SK-N-SH treated with all-trans-retinoic acid at 6 μM for 48 hours (cell line): ENCODE results near the gene CDC42BPG.

Experiments used
- ARNTL ChIP-seq: fragments of 450-650 bp; formaldehyde crosslinking; IDR thresholded peaks from 2 replicates; pipeline ENCODE4 v1.5.0; 2020; ENCODE audit warnings: low read depth, mild to moderate bottlenecking, moderate library complexity, borderline replicate concordance
- CREB5 ChIP-seq: fragments of 250-450 bp; sonication (Bioruptor Pico); IDR thresholded peaks from 2 replicates; pipeline ENCODE4 v1.5.1; 2020; ENCODE audit warnings: low read depth, mild to moderate bottlenecking, moderate library complexity
- CSDC2 ChIP-seq: fragments of 250-450 bp; sonication (Bioruptor Pico); IDR thresholded peaks from 2 replicates; pipeline ENCODE4 v1.5.0; 2020; ENCODE audit warnings: mild to moderate bottlenecking, moderate library complexity
- ISL1 ChIP-seq: fragments of 250-450 bp; sonication (Bioruptor Pico); IDR thresholded peaks from 2 replicates; pipeline ENCODE4 v2.1.2; 2022; ENCODE audit warnings: mild to moderate bottlenecking, moderate library complexity
- PATZ1 ChIP-seq: fragments of 250-450 bp; sonication (Bioruptor Pico); IDR thresholded peaks from 2 replicates; pipeline ENCODE4 v1.8.0; 2020; ENCODE audit warnings: mild to moderate bottlenecking, moderate library complexity, borderline replicate concordance
- POU6F1 ChIP-seq: fragments of 250-450 bp; sonication (Bioruptor Pico); IDR thresholded peaks from 2 replicates; pipeline ENCODE4 v1.8.0; 2021; ENCODE audit warnings: low read depth, mild to moderate bottlenecking, moderate library complexity, borderline replicate concordance
- SNAI2 ChIP-seq: fragments of 250-450 bp; sonication (Bioruptor Pico); IDR thresholded peaks from 2 replicates; pipeline ENCODE4 v1.5.0; 2020; ENCODE audit warnings: mild to moderate bottlenecking, moderate library complexity
- TOX ChIP-seq: fragments of 250-450 bp; sonication (Bioruptor Pico); IDR thresholded peaks from 2 replicates; pipeline ENCODE4 v1.8.0; 2021; ENCODE audit warnings: mild to moderate bottlenecking, moderate library complexity, borderline replicate concordance
- ZC3H10 ChIP-seq: fragments of 250-450 bp; sonication (Bioruptor Pico); IDR thresholded peaks from 2 replicates; pipeline ENCODE4 v1.5.1; 2021; ENCODE audit warnings: mild to moderate bottlenecking, moderate library complexity
- ZFP3 ChIP-seq: fragments of 250-450 bp; sonication (Bioruptor Pico); IDR thresholded peaks from 2 replicates; pipeline ENCODE4 v1.5.0; 2020; ENCODE audit warnings: mild to moderate bottlenecking, moderate library complexity
- ZFP30 ChIP-seq: fragments of 450-650 bp; formaldehyde crosslinking; IDR thresholded peaks from 2 replicates; pipeline ENCODE4 v1.5.0; 2022; ENCODE audit warnings: mild to moderate bottlenecking, moderate library complexity
- ZNF565 ChIP-seq: fragments of 450-650 bp; formaldehyde crosslinking; conservative IDR thresholded peaks from 2 replicates; pipeline ENCODE4 v1.5.0; 2020; ENCODE audit warnings: low read depth, mild to moderate bottlenecking, moderate library complexity
- ZNF8 ChIP-seq: fragments of 450-650 bp; formaldehyde crosslinking; IDR thresholded peaks from 2 replicates; pipeline ENCODE4 v1.5.0; 2020; ENCODE audit warnings: mild to moderate bottlenecking, moderate library complexity

- TF ChIP-seq ZNF565 (no peak), PATZ1 (CRISPR knock-in tag) (no peak), ZNF8 (CRISPR knock-in tag) (no peak), ISL1 (CRISPR knock-in tag) (no peak), CREB5 (CRISPR knock-in tag) (no peak), TOX (no peak), CSDC2 (CRISPR knock-in tag) (no peak), ZFP3 (no peak), ARNTL (no peak), ZFP30 (CRISPR knock-in tag) (no peak), ZC3H10 (CRISPR knock-in tag) (no peak), SNAI2 (no peak), POU6F1 (CRISPR knock-in tag) (no peak)
Observed at GRCh38 chr11:64888406-64888728, 43.9 kb upstream of the CDC42BPG start.
